Fibroblast of mammary gland (primary cell): ENCODE data around the gene KCNAB1.

Source experiments
- DNase-seq: peaks from one replicate; pipeline ENCODE4 v3.0.0-alpha.2; 2010; ENCODE audit warnings: low read depth
- H3K4me3 ChIP-seq: 2 replicates; pipeline ENCODE4 v1.5.1; 2011; ENCODE audit warnings: low read depth, mild to moderate bottlenecking, low read length, moderate library complexity; ENCODE audit not compliant: control insufficient read depth
- CTCF ChIP-seq: conservative IDR thresholded peaks from 2 replicates; pipeline ENCODE4 v1.5.1; 2011; ENCODE audit warnings: low read depth, low read length, inconsistent platforms; ENCODE audit not compliant: control insufficient read depth, insufficient read depth

KCNAB1 gene

GRCh38 chr3:156552973-156553372 lies 432.6 kb downstream of the KCNAB1 start:
- DNase-seq, result no peak
- peak overlapping the region; percentile 56 for H3K4me3 ChIP-seq
- no peak for TF ChIP-seq CTCF

GRCh38 chr3:156553705-156554356 lies 433.5 kb downstream of the KCNAB1 start:
- TF ChIP-seq CTCF, result no peak
- peak; percentile 84 for DNase-seq
- H3K4me3 ChIP-seq, result peak overlapping the region; percentile 56

GRCh38 chr3:156554515-156554841 lies 434.1 kb downstream of the KCNAB1 start:
- H3K4me3 ChIP-seq, result peak overlapping the region; percentile 56
- DNase-seq, result no peak
- TF ChIP-seq CTCF, result no peak

GRCh38 chr3:156554842-156555687 lies 434.7 kb downstream of the KCNAB1 start, which contains the start of gene SSR3:
Gene SSR3 (minus strand): TSS chr3:156555117. CDS start chr3:156555089, 28 bp downstream.
- peak; percentile 99 for DNase-seq
- peak within 1 kb of the TSS; percentile 63 for H3K4me3 ChIP-seq
- no peak for TF ChIP-seq CTCF

GRCh38 chr3:156558389-156558788 lies 438.0 kb downstream of the KCNAB1 start:
- no peak overlapping the region for H3K4me3 ChIP-seq
- no peak for TF ChIP-seq CTCF
- no peak for DNase-seq

GRCh38 chr3:156559321-156559720 lies 438.9 kb downstream of the KCNAB1 start:
- DNase-seq, result no peak
- no peak overlapping the region for H3K4me3 ChIP-seq
- TF ChIP-seq CTCF, result no peak
